ENCODE data around the gene IRX1.

GRCh38 chr5:3564827-3565518 lies 30.7 kb upstream of the IRX1 start:
- TF ChIP-seq CTCF (IDR thresholded peaks at IDR 0.05) = no peak
- TF ChIP-seq POLR2A (IDR thresholded peaks at IDR 0.05) = no peak
